ENCODE data around the gene HS6ST1. TPM values are rescaled to one million over a fixed set of nuclear protein-coding genes. Genes with fewer than 3 reads are reported as not detected.

Gene HS6ST1
- total and polyA plus RNA-seq, 7 donors: 13.6 to 90.9 (median 38.9) TPM

GRCh38 chr2:128228894-128229293 lies 89.8 kb downstream of the HS6ST1 start:
- H3K4me1 ChIP-seq: peaks cover 4% of the 10 kb centered on the region
- H3K9me3 ChIP-seq: no peaks in the 10 kb centered on the region
- H3K36me3 ChIP-seq (ENCODE audit: insufficient read depth in 1 of 2, low read depth in 1 of 2): no peaks in the 10 kb centered on the region
- no peak overlapping the region for H3K4me3 ChIP-seq
- no peaks in the 10 kb centered on the region for H3K27me3 ChIP-seq (ENCODE audit: insufficient read depth in 3 of 3, low read length in 2 of 3)
- ATAC-seq (no peak), DNase-seq (no peak)
- TF ChIP-seq CTCF (IDR thresholded peaks at IDR 0.05): no peak
- H3K27ac ChIP-seq: no peak overlapping the region
- intact Hi-C loops (cut with DNase I): loop anchor here in 1 of 2 donors (2.0 kb wide), 1 partner anchor 32 kb away; no protein-coding TSS in a partner anchor

- H3K36me3 ChIP-seq (ENCODE audit: insufficient read depth in 1 of 2, low read depth in 1 of 2): no peaks in the 10 kb centered on the region
- H3K27me3 ChIP-seq (ENCODE audit: insufficient read depth in 3 of 3, low read length in 2 of 3): no peaks in the 10 kb centered on the region
- no peak for DNase-seq
- TF ChIP-seq CTCF (IDR thresholded peaks at IDR 0.05): no peak
- H3K9me3 ChIP-seq: no peaks in the 10 kb centered on the region
- WGBS, 3 donors: 95 to 100% (median 96%) methylated on average over 1 of the region's 1 CpG
- no peak for ATAC-seq
- intact Hi-C loops (cut with DNase I): loop anchor here in 1 of 2 donors (2.0 kb wide), 1 partner anchor 31 kb away; no protein-coding TSS in a partner anchor
- peaks cover 3% of the 10 kb centered on the region for H3K4me1 ChIP-seq
- H3K4me3 ChIP-seq: no peak overlapping the region
- no peak overlapping the region for H3K27ac ChIP-seq
These were observed 90.8 kb downstream of the HS6ST1 start for GRCh38 chr2:128227862-128228261.

GRCh38 chr2:128219891-128220290 lies 98.8 kb downstream of the HS6ST1 start:
- DNase-seq (no peak), ATAC-seq (no peak)
- H3K9me3 ChIP-seq: no peaks in the 10 kb centered on the region
- WGBS, 3 donors: 57 to 70% (median 62%) methylated on average over 7 to 8 of the region's 8 CpGs
- no peak overlapping the region for H3K4me3 ChIP-seq
- no peaks in the 10 kb centered on the region for H3K36me3 ChIP-seq (ENCODE audit: insufficient read depth in 1 of 2, low read depth in 1 of 2)
- no peaks in the 10 kb centered on the region for H3K27me3 ChIP-seq (ENCODE audit: insufficient read depth in 3 of 3, low read length in 2 of 3)
- no peaks in the 10 kb centered on the region for H3K4me1 ChIP-seq
- intact Hi-C loops (cut with DNase I): no loop called here
- H3K27ac ChIP-seq: no peak overlapping the region
- no peak for TF ChIP-seq CTCF (IDR thresholded peaks at IDR 0.05)

GRCh38 chr2:128217671-128218070 lies 101.0 kb downstream of the HS6ST1 start:
- ATAC-seq: no peak
- intact Hi-C loops (cut with DNase I): no loop called here

More at GRCh38 chr2:128217671-128218070, 101.0 kb downstream of the HS6ST1 start:
- Histone ChIP-seq H3K9me3 (no peaks in the 10 kb centered on the region), H3K4me1 (no peaks in the 10 kb centered on the region), H3K4me3 (no peak overlapping the region), H3K27me3 (ENCODE audit: insufficient read depth in 3 of 3, low read length in 2 of 3) (no peaks in the 10 kb centered on the region), H3K36me3 (ENCODE audit: insufficient read depth in 1 of 2, low read depth in 1 of 2) (no peaks in the 10 kb centered on the region), H3K27ac (no peak overlapping the region)
- WGBS, 3 donors: 49 to 51% (median 50%) methylated on average over 4 of the region's 4 CpGs
- no peak for DNase-seq
- no peak for TF ChIP-seq CTCF (IDR thresholded peaks at IDR 0.05)
